ENCODE results near the gene UCP1.
"Not testable (repeated sequence)": the region's sequence is repeated elsewhere in the genome, so short reads cannot be mapped to it uniquely, and the experiment has no call there.

The UCP1 gene

DNA sequence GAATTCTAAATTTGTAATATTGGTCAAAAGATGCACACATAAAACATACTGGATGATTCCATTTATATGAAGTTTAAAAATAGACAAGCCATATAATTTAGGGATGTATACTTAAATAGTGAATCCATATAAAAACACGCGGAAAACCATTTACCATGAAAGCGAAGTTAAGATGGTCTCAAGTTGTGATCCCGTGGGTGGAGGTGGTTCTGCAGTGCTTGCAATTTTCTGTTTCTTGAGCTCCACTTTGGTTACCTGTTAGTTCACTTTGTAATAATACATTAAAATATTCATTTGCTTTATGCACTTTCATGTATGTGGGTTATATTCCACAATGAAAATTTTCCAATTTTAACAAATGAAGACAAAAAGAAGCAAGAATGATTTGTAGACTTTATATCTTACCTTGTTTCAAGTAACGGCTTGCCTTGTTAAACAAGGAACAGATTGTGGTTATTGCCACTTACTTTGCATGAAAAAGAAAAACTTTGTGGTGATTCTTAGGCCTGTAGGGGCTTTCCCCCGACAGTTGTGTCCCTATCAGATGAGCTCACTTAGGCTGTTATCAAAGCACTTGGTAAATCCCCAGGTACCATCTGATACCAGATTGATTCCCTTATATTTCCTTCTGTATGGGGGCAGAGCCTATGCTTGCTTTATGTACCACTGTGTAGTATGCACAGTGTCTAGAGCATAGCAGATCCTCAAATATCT, 12.2 kb downstream of the UCP1 start:
- TF ChIP-seq, protein P1, sequence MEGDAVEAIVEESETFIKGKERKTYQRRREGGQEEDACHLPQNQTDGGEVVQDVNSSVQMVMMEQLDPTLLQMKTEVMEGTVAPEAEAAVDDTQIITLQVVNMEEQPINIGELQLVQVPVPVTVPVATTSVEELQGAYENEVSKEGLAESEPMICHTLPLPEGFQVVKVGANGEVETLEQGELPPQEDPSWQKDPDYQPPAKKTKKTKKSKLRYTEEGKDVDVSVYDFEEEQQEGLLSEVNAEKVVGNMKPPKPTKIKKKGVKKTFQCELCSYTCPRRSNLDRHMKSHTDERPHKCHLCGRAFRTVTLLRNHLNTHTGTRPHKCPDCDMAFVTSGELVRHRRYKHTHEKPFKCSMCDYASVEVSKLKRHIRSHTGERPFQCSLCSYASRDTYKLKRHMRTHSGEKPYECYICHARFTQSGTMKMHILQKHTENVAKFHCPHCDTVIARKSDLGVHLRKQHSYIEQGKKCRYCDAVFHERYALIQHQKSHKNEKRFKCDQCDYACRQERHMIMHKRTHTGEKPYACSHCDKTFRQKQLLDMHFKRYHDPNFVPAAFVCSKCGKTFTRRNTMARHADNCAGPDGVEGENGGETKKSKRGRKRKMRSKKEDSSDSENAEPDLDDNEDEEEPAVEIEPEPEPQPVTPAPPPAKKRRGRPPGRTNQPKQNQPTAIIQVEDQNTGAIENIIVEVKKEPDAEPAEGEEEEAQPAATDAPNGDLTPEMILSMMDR (conservative IDR thresholded peaks at IDR 0.05; ENCODE audit: low read length): no peak
- no peak overlapping the region for H3K4me3 ChIP-seq (ENCODE audit: low read length)
- DNase-seq (ENCODE audit: low read depth): no peak

- peak; percentile 43 for DNase-seq (ENCODE audit: low read depth)
- TF ChIP-seq, protein P1 (conservative IDR thresholded peaks at IDR 0.05; ENCODE audit: low read length): no peak
These were observed 34.7 kb downstream of the UCP1 start for GRCh38 chr4:140533951-140534480.

DNA sequence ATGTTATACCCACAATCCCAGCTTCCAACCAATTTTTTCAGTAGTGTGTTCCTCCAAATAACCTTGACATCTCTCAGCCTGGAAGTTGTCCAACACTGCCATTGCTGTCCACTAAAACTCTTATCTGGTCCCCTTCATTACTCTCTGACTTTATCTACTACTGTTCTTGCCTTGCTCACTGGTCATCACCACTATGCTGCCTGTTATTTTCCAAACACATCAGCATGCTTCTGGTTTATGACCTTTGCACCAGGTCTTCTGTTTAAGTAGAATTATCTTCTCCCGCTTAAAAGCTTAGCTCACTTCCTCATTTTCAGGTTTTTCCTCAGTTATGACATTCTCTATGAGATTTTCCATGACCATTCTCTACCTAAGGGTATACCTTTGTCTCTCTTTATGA, 39.3 kb downstream of the UCP1 start:
- H3K4me3 ChIP-seq (ENCODE audit: low read length): no peak overlapping the region
- no peak for DNase-seq (ENCODE audit: low read depth)
- TF ChIP-seq, protein P1 (conservative IDR thresholded peaks at IDR 0.05; ENCODE audit: low read length): no peak

More at GRCh38 chr4:140533951-140534480, 34.7 kb downstream of the UCP1 start:
- no peak overlapping the region for H3K4me3 ChIP-seq (ENCODE audit: low read length)

- peak within 1 kb of the TSS; percentile 82 for H3K4me3 ChIP-seq (ENCODE audit: low read length)
These were observed 44.7 kb downstream of the UCP1 start, which contains the start of gene ELMOD2 for GRCh38 chr4:140523857-140524742. ELMOD2 (plus strand) TSS chr4:140524168; CDS start chr4:140525429, 1,261 bp downstream.

DNA sequence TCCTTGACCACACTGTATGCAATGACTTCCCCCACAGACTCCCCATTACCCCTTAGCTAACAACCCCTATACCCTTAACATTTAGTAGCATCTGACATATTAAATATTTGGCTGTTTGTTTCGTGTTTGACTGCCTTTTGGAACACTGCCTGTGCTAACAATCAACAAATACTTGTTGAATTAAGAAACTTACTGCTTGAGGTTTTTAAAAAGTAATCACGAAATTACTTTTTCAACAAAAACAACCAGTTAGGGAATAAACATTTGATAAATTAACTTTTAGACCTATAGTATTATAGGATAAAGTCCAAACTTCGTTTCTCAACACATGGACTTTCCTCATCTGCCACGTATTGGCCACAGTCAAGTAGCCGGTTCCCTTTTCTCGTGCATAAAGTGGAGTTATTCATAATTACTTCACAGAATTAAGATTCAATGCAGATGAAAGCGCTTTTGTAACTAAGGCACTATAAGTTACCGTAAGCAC, 45.3 kb downstream of the UCP1 start:
- H3K4me3 ChIP-seq (ENCODE audit: low read length): peak overlapping the region; percentile 82
- DNase-seq (ENCODE audit: low read depth): no peak
- TF ChIP-seq, protein P1 (conservative IDR thresholded peaks at IDR 0.05; ENCODE audit: low read length): no peak

More at GRCh38 chr4:140523857-140524742, 44.7 kb downstream of the UCP1 start, which contains the start of gene ELMOD2:
- peak; percentile 96 for DNase-seq (ENCODE audit: low read depth)
- TF ChIP-seq, protein P1 (conservative IDR thresholded peaks at IDR 0.05; ENCODE audit: low read length): peak; percentile 75

DNA sequence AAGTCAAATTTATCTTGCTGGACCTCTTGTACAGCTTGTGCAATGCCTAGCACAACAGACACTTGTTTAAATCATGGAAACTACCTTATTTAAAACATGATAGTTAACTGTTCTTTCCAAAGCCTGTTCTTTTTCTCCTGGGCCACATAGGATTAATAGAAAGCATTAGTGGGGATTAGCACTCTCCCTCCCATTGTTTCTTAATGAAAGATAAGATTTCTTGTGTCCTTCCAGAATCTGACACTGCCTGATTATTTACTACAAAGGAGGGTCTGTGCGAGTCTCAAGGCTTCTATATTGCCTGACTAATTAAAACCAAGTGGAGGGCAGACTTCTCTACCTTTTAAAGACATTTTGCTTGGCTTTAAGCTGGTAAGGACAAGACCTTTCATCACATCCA, 53.3 kb downstream of the UCP1 start:
- DNase-seq (ENCODE audit: low read depth): no peak
- no peak overlapping the region for H3K4me3 ChIP-seq (ENCODE audit: low read length)
- TF ChIP-seq, protein P1 (conservative IDR thresholded peaks at IDR 0.05; ENCODE audit: low read length): no peak

GRCh38 chr4:140513765-140514164, 55.0 kb downstream of the UCP1 start:
- H3K4me3 ChIP-seq (ENCODE audit: low read length): not testable (repeated sequence)

More at GRCh38 chr4:140513765-140514164, 55.0 kb downstream of the UCP1 start:
- DNase-seq (ENCODE audit: low read depth): not testable (repeated sequence)
